CD14-positive monocyte (primary cell): ENCODE results near the gene MLIP. TPM values are rescaled to one million over a fixed set of nuclear protein-coding genes. Genes with fewer than 3 reads are reported as not detected.

Source experiments
- DNase-seq, 3 donors: peaks; one replicate each; pipeline ENCODE4 v3.0.0-alpha.2; 2011 to 2022
- H2AFZ ChIP-seq: 2 replicates; pipeline ENCODE4 v1.6.0; 2012; ENCODE audit warnings: mild to moderate bottlenecking, low read depth, low read length, inconsistent platforms; ENCODE audit not compliant: insufficient read depth, poor library complexity, severe bottlenecking
- H3K27ac ChIP-seq, 2 donors: 1 replicate in 1 of 2; 2 replicates in 1 of 2; pipeline ENCODE4 v1.5.1; 2012 to 2013; ENCODE audit warnings: low read length in 2 of 2, control low read depth in 1 of 2, inconsistent platforms in 1 of 2, low read depth in 1 of 2, mild to moderate bottlenecking in 1 of 2
- H3K27me3 ChIP-seq, 2 donors: one replicate each; pipeline versions ENCODE4 v1.6.0 to v1.6.1; 2011 to 2013; ENCODE audit warnings: low read length in 2 of 2; ENCODE audit not compliant: control insufficient read depth in 2 of 2, insufficient read depth in 2 of 2
- H3K36me3 ChIP-seq, 2 donors: replicated peaks in 1 of 2; 1 replicate in 1 of 2; 2 replicates in 1 of 2; pipeline versions ENCODE4 v1.5.1 to v1.6.1; 2012 to 2013; ENCODE audit warnings: low read length in 2 of 2, control low read depth in 1 of 2, inconsistent platforms in 1 of 2, mild to moderate bottlenecking in 1 of 2; ENCODE audit not compliant: insufficient read depth in 2 of 2, control insufficient read depth in 1 of 2
- H3K4me1 ChIP-seq, 2 donors: 1 replicate in 1 of 2; 2 replicates in 1 of 2; pipeline versions ENCODE4 v1.5.1 to v1.6.1; 2012 to 2013; ENCODE audit warnings: low read length in 2 of 2, control low read depth in 1 of 2, inconsistent platforms in 1 of 2, mild to moderate bottlenecking in 1 of 2, moderate library complexity in 1 of 2; ENCODE audit not compliant: insufficient read depth in 2 of 2, control insufficient read depth in 1 of 2
- H3K4me2 ChIP-seq: replicated peaks from 2 replicates; pipeline ENCODE3; 2012; ENCODE audit warnings: low read length, moderate library complexity, mild to moderate bottlenecking; ENCODE audit not compliant: poor library complexity, severe bottlenecking; ENCODE audit errors: extremely low read depth
- H3K4me3 ChIP-seq, 3 experiments: fragments of 200-600 bp in 1 of 3; sonication (generic) in 1 of 3; replicated peaks in 1 of 3; 1 replicate in 2 of 3; 2 replicates in 1 of 3; pipeline ENCODE4 v1.5.1; 2011 to 2013; ENCODE audit warnings: low read length in 3 of 3, mild to moderate bottlenecking in 3 of 3, control low read depth in 2 of 3, low read depth in 2 of 3, inconsistent platforms in 1 of 3, moderate library complexity in 1 of 3
- H3K79me2 ChIP-seq: 2 replicates; pipeline ENCODE4 v1.6.0; 2012; ENCODE audit warnings: mild to moderate bottlenecking, control low read depth, inconsistent platforms, low read length, moderate library complexity; ENCODE audit not compliant: insufficient read depth
- H3K9ac ChIP-seq: 2 replicates; pipeline ENCODE4 v1.6.0; 2017; ENCODE audit warnings: low read length, mild to moderate bottlenecking; ENCODE audit not compliant: insufficient read depth, poor library complexity, severe bottlenecking
- H3K9me3 ChIP-seq, 2 donors: replicated peaks in 1 of 2; 1 replicate in 1 of 2; 2 replicates in 1 of 2; pipeline versions ENCODE4 v1.5.1 to v1.6.1; 2012 to 2013; ENCODE audit warnings: low read length in 2 of 2, control low read depth in 1 of 2; ENCODE audit not compliant: control insufficient read depth in 1 of 2, insufficient read depth in 1 of 2
- H4K20me1 ChIP-seq: 2 replicates; pipeline ENCODE4 v1.6.0; 2012; ENCODE audit warnings: mild to moderate bottlenecking, low read length, control low read depth, moderate library complexity; ENCODE audit not compliant: insufficient read depth
- H3K27ac Mint-ChIP-seq, 7 donors: one replicate each; pipeline ENCODE4 v1.8.0; 2020; ENCODE audit warnings: mild to moderate bottlenecking in 7 of 7, mixed read lengths in 7 of 7, moderate library complexity in 6 of 7, inconsistent platforms in 2 of 7
- H3K27me3 Mint-ChIP-seq, 3 donors: one replicate each; pipeline ENCODE4 v1.8.0; 2021 to 2022; ENCODE audit warnings: low read depth in 3 of 3, mild to moderate bottlenecking in 3 of 3, mixed read lengths in 3 of 3, moderate library complexity in 3 of 3, inconsistent platforms in 1 of 3
- H3K36me3 Mint-ChIP-seq, 2 donors: one replicate each; pipeline ENCODE4 v1.8.0; 2020; ENCODE audit warnings: mixed read lengths in 2 of 2, inconsistent platforms in 1 of 2, mild to moderate bottlenecking in 1 of 2
- H3K4me1 Mint-ChIP-seq: one replicate; pipeline ENCODE4 v1.8.0; 2020; ENCODE audit warnings: mild to moderate bottlenecking, mixed read lengths
- H3K4me3 Mint-ChIP-seq, 2 donors: one replicate each; pipeline ENCODE4 v1.8.0; 2020; ENCODE audit warnings: mild to moderate bottlenecking in 2 of 2, mixed read lengths in 2 of 2, moderate library complexity in 1 of 2
- H3K9me3 Mint-ChIP-seq, 7 donors: one replicate each; pipeline ENCODE4 v1.8.0; 2020 to 2022; ENCODE audit warnings: mixed read lengths in 7 of 7, mild to moderate bottlenecking in 6 of 7, moderate library complexity in 6 of 7, inconsistent platforms in 2 of 7
- WGBS: methylation state at CpG from one replicate; pipeline ENCODE4 v1.1.5; 2013; ENCODE audit warnings: missing lambda C conversion rate; ENCODE audit not compliant: insufficient coverage; 5-methylcytosine and 5-hydroxymethylcytosine counted together
- intact Hi-C, 2 donors: fragments of 100-400 bp; cut with micrococcal nuclease; formaldehyde crosslinking; loops; one replicate each; pipeline versions ENCODE4 v1.15.0 to v1.15.1; 2023
- polyA plus RNA-seq, 3 donors: library from polyadenylated mRNA; depleted of rRNA in 1 of 3; unstranded in 2 of 3; stranded (reverse) in 1 of 3; fragments of 300-500 nt in 2 of 3; fragments of >200 nt in 1 of 3; fragmentation: Illumina TruSeq in 2 of 3; gene quantifications; 1 replicate in 2 of 3; 2 replicates in 1 of 3; pipeline ENCODE4 v1.2.3, GENCODE V29; 2012 to 2021
- TF ChIP-seq, protein P1 (sequence below): fragments of 200-600 bp; IDR thresholded peaks from one replicate; pipeline ENCODE4 v1.8.0; 2022; ENCODE audit warnings: antibody characterized with exemption, mild to moderate bottlenecking

The MLIP gene
- polyA plus RNA-seq, 3 donors = not detected

GRCh38 chr6:54179152-54179551 is 67.9 kb downstream of the MLIP start:
- no peaks in the 10 kb centered on the region for H3K4me1 ChIP-seq
- no peak for DNase-seq
- no peaks in the 10 kb centered on the region for H3K36me3 ChIP-seq
- H3K27me3 Mint-ChIP-seq = peaks cover 0 to 10% (median 8%) of the 10 kb centered on the region in 3 donors
- no CpG with 5 or more reads among the region's 1 CpG for WGBS
- H3K9ac ChIP-seq = no peak overlapping the region
- H3K4me3 Mint-ChIP-seq = no peak overlapping the region
- H3K27ac ChIP-seq = no peak overlapping the region
- H3K27me3 ChIP-seq = no peaks in the 10 kb centered on the region
- no peaks in the 10 kb centered on the region for H3K36me3 Mint-ChIP-seq
- no peak overlapping the region for H3K4me2 ChIP-seq
- intact Hi-C loops = no loop called here
- H3K79me2 ChIP-seq = no peaks in the 10 kb centered on the region
- TF ChIP-seq, protein P1, sequence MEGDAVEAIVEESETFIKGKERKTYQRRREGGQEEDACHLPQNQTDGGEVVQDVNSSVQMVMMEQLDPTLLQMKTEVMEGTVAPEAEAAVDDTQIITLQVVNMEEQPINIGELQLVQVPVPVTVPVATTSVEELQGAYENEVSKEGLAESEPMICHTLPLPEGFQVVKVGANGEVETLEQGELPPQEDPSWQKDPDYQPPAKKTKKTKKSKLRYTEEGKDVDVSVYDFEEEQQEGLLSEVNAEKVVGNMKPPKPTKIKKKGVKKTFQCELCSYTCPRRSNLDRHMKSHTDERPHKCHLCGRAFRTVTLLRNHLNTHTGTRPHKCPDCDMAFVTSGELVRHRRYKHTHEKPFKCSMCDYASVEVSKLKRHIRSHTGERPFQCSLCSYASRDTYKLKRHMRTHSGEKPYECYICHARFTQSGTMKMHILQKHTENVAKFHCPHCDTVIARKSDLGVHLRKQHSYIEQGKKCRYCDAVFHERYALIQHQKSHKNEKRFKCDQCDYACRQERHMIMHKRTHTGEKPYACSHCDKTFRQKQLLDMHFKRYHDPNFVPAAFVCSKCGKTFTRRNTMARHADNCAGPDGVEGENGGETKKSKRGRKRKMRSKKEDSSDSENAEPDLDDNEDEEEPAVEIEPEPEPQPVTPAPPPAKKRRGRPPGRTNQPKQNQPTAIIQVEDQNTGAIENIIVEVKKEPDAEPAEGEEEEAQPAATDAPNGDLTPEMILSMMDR = no peak
- H3K9me3 Mint-ChIP-seq = peaks cover 0 to 10% (median 2%) of the 10 kb centered on the region in 7 donors
- no peak overlapping the region for H3K27ac Mint-ChIP-seq
- no peak overlapping the region for H3K4me3 ChIP-seq
- no peak overlapping the region for H2AFZ ChIP-seq
- no peaks in the 10 kb centered on the region for H4K20me1 ChIP-seq
- H3K9me3 ChIP-seq = peaks cover 0 to 3% of the 10 kb centered on the region in 2 donors
- H3K4me1 Mint-ChIP-seq = no peaks in the 10 kb centered on the region

DNA sequence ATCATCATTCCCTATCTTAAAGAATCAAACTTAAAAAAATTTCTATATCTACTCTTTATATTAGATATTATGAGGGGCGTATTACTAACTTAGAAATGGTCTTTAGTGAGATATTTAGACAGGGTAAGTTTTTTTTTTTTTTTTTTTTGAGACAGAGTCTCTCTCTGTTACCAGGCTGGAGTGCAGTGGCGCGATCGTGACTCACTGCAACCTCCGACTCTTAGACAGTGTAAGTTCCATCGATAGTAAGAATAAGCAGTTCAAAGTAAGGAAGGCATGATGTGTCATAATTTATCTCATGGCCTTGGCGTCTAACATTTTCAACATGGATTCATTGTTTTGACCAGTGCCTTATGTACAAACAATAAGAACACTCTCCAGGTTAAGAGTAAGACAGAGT is 72.4 kb downstream of the MLIP start:
- peaks cover 3% of the 10 kb centered on the region for H3K4me1 Mint-ChIP-seq
- Histone ChIP-seq H2AFZ (no peak overlapping the region), H3K4me2 (no peak overlapping the region), H3K9me3 (peaks cover 0 to 3% of the 10 kb centered on the region in 2 donors), H3K4me3 (no peak overlapping the region), H3K27ac (no peak overlapping the region), H3K79me2 (no peaks in the 10 kb centered on the region), H4K20me1 (no peaks in the 10 kb centered on the region), H3K4me1 (peaks cover 0 to 3% of the 10 kb centered on the region in 2 donors), H3K36me3 (no peaks in the 10 kb centered on the region), H3K27me3 (no peaks in the 10 kb centered on the region), H3K9ac (no peak overlapping the region)
- WGBS = no CpG with 5 or more reads among the region's 7 CpGs
- H3K9me3 Mint-ChIP-seq = peaks cover 0 to 4% (median 3%) of the 10 kb centered on the region in 7 donors
- H3K27ac Mint-ChIP-seq = no peak overlapping the region
- intact Hi-C loops = no loop called here
- TF ChIP-seq, protein P1 = no peak
- no peak overlapping the region for H3K4me3 Mint-ChIP-seq
- H3K27me3 Mint-ChIP-seq = peaks cover 0 to 7% (median 4%) of the 10 kb centered on the region in 3 donors
- no peaks in the 10 kb centered on the region for H3K36me3 Mint-ChIP-seq
- no peak for DNase-seq
